Left lung (tissue), 10 donors: ENCODE data around the gene PDE4B. TPM values are rescaled to one million over a fixed set of nuclear protein-coding genes. Genes with fewer than 3 reads are reported as not detected.
"Not testable (repeated sequence)": the region's sequence is repeated elsewhere in the genome, so short reads cannot be mapped to it uniquely, and the experiment has no call there.

ENCODE experiments used
- ATAC-seq: fragments of 200-7000 bp; cut with Tn5 transposase; one replicate; pipeline ENCODE4 v1.9.1; 2020; ENCODE audit warnings: moderate library complexity
- DNase-seq, 4 donors: peaks; one replicate each; pipeline ENCODE4 v3.0.0-alpha.2; 2013 to 2020
- H3K27ac ChIP-seq, 2 donors: fragments of 200-600 bp; sonication (generic) in 1 of 2; one replicate each; pipeline versions ENCODE4 v1.5.0 to v1.8.0; 2020 to 2021
- H3K27me3 ChIP-seq, 2 donors: fragments of 200-600 bp; sonication (generic) in 1 of 2; one replicate each; pipeline versions ENCODE4 v1.5.0 to v1.8.0; 2020 to 2021
- H3K36me3 ChIP-seq, 2 donors: fragments of 200-600 bp; sonication (generic) in 1 of 2; one replicate each; pipeline versions ENCODE4 v1.5.0 to v1.8.0; 2020 to 2021
- H3K4me1 ChIP-seq, 2 donors: fragments of 200-600 bp; one replicate each; pipeline ENCODE4 v1.8.0; 2021
- H3K4me3 ChIP-seq, 2 donors: fragments of 200-600 bp; sonication (generic) in 1 of 2; one replicate each; pipeline versions ENCODE4 v1.5.0 to v1.8.0; 2020 to 2021; ENCODE audit warnings: mild to moderate bottlenecking in 1 of 2
- H3K9me3 ChIP-seq, 2 donors: fragments of 200-600 bp; sonication (generic) in 1 of 2; one replicate each; pipeline versions ENCODE4 v1.5.0 to v1.8.0; 2020 to 2021
- intact Hi-C, 2 donors: fragments of 100-400 bp; cut with DNase I; formaldehyde crosslinking; loops; one replicate each; pipeline versions ENCODE4 v1.11.2 to v1.14.2; 2022
- polyA plus RNA-seq, 6 donors: library from polyadenylated mRNA; unstranded; fragments of 120-200 nt; gene quantifications; one replicate each; pipeline ENCODE4 v1.2.1, GENCODE V29; 2013; ENCODE audit not compliant: insufficient read length in 6 of 6
- total RNA-seq, 2 donors: library from RNA; stranded (reverse); fragmentation: NEBNext Ultra II Directional; extraction: Animal tissue kit (Norgen Biotek cat#: 25700); gene quantifications; one replicate each; pipeline ENCODE4 v1.2.1, GENCODE V29; 2021
- TF ChIP-seq, protein P1 (sequence below), 2 donors: fragments of 200-600 bp; sonication (generic) in 1 of 2; IDR thresholded peaks; one replicate each; pipeline versions ENCODE4 v1.5.0 to v1.8.0; 2021; ENCODE audit warnings: antibody characterized with exemption in 2 of 2
- donor health status: DM: no; HTN: yes; CAD: no.
- donor health status: DM: no; HTN: no; CAD: no.

PDE4B gene
- total and polyA plus RNA-seq, 8 donors, result 8.6 to 50.7 (median 19.2) TPM

DNA sequence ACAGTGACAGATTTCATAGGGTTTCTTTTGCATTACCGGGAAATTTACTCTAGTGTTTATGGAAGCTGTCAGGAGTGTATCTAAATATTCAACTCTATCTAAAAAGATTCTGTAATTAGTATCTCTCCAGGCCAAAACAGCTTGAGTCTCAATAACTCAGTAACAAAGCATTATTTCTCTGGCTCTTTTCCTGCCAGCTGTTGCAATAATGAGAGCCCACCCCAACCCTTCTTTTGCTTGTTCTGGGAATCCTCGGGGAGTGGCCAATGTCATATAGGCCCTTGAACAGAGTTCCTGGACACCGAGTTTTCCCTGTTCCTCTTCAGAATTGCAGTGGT is 621.1 kb downstream of the PDE4B start:
- DNase-seq, result peak in 2 of 4 donors; percentile 85 to 89
- Histone ChIP-seq H3K27me3 (no peaks in the 10 kb centered on the region), H3K4me3 (no peak overlapping the region), H3K36me3 (no peaks in the 10 kb centered on the region), H3K27ac (no peak overlapping the region), H3K9me3 (peaks cover 0 to 13% of the 10 kb centered on the region in 2 donors), H3K4me1 (peaks cover 0 to 33% of the 10 kb centered on the region in 2 donors)
- ATAC-seq, result no peak
- TF ChIP-seq, protein P1, sequence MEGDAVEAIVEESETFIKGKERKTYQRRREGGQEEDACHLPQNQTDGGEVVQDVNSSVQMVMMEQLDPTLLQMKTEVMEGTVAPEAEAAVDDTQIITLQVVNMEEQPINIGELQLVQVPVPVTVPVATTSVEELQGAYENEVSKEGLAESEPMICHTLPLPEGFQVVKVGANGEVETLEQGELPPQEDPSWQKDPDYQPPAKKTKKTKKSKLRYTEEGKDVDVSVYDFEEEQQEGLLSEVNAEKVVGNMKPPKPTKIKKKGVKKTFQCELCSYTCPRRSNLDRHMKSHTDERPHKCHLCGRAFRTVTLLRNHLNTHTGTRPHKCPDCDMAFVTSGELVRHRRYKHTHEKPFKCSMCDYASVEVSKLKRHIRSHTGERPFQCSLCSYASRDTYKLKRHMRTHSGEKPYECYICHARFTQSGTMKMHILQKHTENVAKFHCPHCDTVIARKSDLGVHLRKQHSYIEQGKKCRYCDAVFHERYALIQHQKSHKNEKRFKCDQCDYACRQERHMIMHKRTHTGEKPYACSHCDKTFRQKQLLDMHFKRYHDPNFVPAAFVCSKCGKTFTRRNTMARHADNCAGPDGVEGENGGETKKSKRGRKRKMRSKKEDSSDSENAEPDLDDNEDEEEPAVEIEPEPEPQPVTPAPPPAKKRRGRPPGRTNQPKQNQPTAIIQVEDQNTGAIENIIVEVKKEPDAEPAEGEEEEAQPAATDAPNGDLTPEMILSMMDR (IDR thresholded peaks at IDR 0.05), result no peak
- intact Hi-C loops, result no loop called here

DNA sequence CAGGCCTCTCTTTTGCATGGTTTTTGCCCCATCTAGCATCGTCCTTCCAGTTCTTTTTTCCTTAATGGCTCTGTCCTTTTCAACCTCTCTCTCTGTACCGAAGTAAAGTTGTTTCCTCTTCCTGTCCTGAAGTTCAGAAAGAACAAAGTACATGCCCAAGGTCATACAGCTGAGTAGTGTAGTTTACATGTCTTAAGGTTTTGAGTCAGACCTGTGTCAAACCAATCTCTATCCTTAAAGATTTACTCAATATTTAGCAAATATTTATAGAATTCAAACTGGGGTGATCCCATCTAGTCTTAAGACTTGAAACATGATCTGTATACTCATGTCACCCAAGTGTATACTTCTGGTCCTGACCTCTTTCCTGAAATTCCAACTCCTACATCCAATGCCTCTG is 622.6 kb downstream of the PDE4B start:
- H3K9me3 ChIP-seq, result peaks cover 0 to 13% of the 10 kb centered on the region in 2 donors
- ATAC-seq, result no peak
- TF ChIP-seq, protein P1 (IDR thresholded peaks at IDR 0.05), result no peak
- intact Hi-C loops, result no loop called here
- no peak overlapping the region for H3K4me3 ChIP-seq
- H3K4me1 ChIP-seq, result peaks cover 0 to 39% of the 10 kb centered on the region in 2 donors
- peak overlapping the region in 1 of 2 donors; percentile 24 for H3K27ac ChIP-seq
- no peak for DNase-seq
- no peaks in the 10 kb centered on the region for H3K36me3 ChIP-seq
- H3K27me3 ChIP-seq, result no peaks in the 10 kb centered on the region

DNA sequence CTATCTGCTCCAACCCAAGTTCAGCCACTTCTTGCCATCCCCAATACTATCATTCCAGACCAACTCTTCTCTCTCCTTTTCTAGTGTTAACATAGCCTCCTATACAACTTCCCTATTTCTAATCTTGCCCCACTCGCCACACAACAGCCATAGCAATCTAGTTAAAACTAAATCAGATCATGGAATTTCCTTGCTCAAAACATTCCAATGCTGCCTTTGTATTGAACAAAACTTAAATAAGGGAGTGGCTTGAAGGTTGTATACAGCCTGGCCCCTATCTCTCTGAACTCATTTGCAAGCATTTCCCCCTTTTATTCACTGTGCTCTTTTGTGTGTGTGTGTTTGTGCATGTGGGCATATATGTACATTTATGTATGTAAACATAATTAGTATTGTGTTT is 623.2 kb downstream of the PDE4B start:
- no peaks in the 10 kb centered on the region for H3K36me3 ChIP-seq
- H3K4me1 ChIP-seq, result peaks cover 0 to 45% of the 10 kb centered on the region in 2 donors
- DNase-seq, result no peak
- peak; percentile 34 for ATAC-seq
- H3K27ac ChIP-seq, result peak overlapping the region in 1 of 2 donors; percentile 24
- H3K9me3 ChIP-seq, result peaks cover 0 to 13% of the 10 kb centered on the region in 2 donors
- intact Hi-C loops, result no loop called here
- TF ChIP-seq, protein P1 (IDR thresholded peaks at IDR 0.05), result no peak
- no peaks in the 10 kb centered on the region for H3K27me3 ChIP-seq
- H3K4me3 ChIP-seq, result no peak overlapping the region

DNA sequence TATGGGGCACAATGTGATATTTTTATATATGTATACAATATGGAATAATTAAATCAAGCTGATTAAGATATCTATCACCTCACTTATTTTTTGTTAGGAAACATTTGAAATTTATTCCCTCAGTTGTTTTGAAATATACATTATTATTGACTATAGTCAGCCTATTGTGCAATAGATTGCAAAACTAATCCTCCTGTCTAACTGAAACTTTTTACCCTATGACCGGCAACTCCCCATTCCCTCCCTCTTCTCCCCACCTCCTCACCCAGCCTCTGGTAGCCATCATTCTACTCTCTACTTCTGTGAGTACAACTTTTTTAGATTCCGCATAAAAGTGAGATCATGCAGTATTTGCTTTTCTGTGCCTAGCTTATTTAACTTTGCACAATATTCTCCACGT is 623.6 kb downstream of the PDE4B start:
- Histone ChIP-seq H3K9me3 (peaks cover 0 to 13% of the 10 kb centered on the region in 2 donors), H3K27me3 (no peaks in the 10 kb centered on the region), H3K27ac (peak overlapping the region in 1 of 2 donors; percentile 24), H3K4me1 (peaks cover 0 to 49% of the 10 kb centered on the region in 2 donors), H3K36me3 (no peaks in the 10 kb centered on the region), H3K4me3 (no peak overlapping the region)
- DNase-seq, result no peak
- TF ChIP-seq, protein P1 (IDR thresholded peaks at IDR 0.05), result no peak
- peak; percentile 48 for ATAC-seq
- intact Hi-C loops, result no loop called here

DNA sequence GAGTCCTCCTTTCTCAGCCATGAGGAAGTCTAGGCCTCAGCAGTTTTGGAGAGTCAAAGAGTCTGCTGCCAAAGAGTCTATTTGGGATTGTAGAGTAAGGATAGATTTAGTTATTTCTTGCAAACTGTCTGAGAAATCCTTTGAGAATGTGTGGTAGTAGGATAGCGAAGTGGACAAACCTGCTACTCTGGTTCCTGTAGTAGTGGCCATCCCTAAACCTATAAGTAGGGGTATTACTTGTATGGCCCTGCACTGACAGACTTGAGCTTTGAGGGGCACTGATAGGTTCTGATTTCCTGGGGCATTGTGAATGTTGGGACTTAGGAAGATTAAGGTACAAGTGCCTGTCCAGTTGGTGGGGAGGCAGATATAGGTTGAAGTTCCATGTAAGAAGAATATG is 625.3 kb downstream of the PDE4B start:
- Histone ChIP-seq H3K4me3 (no peak overlapping the region), H3K4me1 (peaks cover 0 to 40% of the 10 kb centered on the region in 2 donors), H3K9me3 (peaks cover 0 to 13% of the 10 kb centered on the region in 2 donors), H3K27ac (no peak overlapping the region), H3K36me3 (no peaks in the 10 kb centered on the region), H3K27me3 (no peaks in the 10 kb centered on the region)
- DNase-seq (no peak), ATAC-seq (no peak)
- TF ChIP-seq, protein P1 (IDR thresholded peaks at IDR 0.05), result no peak
- intact Hi-C loops, result no loop called here

DNA sequence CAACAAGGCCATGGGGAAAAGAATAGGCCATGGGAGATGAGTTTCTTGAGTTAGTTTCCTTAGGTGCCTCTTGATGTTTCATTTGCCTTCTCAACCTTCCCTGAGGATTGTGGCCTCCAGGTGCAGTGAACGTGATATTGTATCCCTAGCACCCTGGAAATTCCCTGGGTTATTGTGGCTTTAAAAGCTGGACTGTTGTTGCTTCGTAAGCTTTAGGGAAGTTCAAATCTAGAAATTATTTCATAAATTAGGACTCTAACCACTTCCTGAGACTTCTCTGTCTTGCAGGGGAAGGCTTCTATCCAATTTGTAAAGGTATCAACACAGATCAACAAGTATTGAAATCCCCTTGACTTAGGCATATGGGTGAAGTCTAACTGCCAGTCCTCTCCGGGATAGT is 627.5 kb downstream of the PDE4B start:
- ATAC-seq, H3K36me3 ChIP-seq, H3K27ac ChIP-seq, DNase-seq, H3K4me3 ChIP-seq, intact Hi-C loops, H3K27me3 ChIP-seq: not testable (repeated sequence)
- H3K9me3 ChIP-seq, result peaks cover 0 to 13% of the 10 kb centered on the region in 2 donors
- peaks cover 0 to 28% of the 10 kb centered on the region in 2 donors for H3K4me1 ChIP-seq

DNA sequence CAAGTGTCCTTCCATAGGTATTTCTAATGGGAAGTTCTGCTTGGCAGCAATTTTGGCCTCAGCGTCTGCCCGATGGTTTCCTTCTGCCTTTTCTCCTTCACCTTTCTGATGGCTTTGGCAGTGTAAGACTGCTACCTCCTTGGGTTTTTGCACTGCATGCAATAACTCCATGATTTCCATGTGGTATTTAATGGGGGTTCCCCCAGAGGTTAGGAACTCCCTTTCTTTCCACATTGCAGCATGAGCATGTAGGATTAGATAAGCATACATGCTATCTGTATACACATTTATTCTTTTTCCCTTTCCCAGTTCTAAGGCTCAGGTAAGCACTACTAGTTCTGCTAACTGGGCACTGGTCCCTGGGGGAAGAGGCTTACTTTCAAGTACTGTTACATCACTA is 628.2 kb downstream of the PDE4B start:
- DNase-seq, H3K27me3 ChIP-seq, intact Hi-C loops: not testable (repeated sequence)

More for the DNA sequence above, 628.2 kb downstream of the PDE4B start:
- peaks cover 0 to 13% of the 10 kb centered on the region in 2 donors for H3K9me3 ChIP-seq
- H3K36me3 ChIP-seq, H3K27ac ChIP-seq, H3K4me3 ChIP-seq, ATAC-seq: not testable (repeated sequence)
- peaks cover 0 to 23% of the 10 kb centered on the region in 2 donors for H3K4me1 ChIP-seq
